Ishikawa (cell line): ENCODE measurements around the gene MUC4.

ENCODE experiments used
- CREB1 ChIP-seq: IDR thresholded peaks from 2 replicates; pipeline ENCODE4 v1.6.1; 2012; ENCODE audit warnings: low read depth
- EGR1 ChIP-seq: IDR thresholded peaks from 2 replicates; pipeline ENCODE4 v1.6.1; 2012
- EP300 ChIP-seq: IDR thresholded peaks from 2 replicates; pipeline ENCODE4 v1.6.1; 2012; ENCODE audit warnings: borderline replicate concordance
- FOXM1 ChIP-seq: IDR thresholded peaks from 2 replicates; pipeline ENCODE4 v1.6.1; 2012; ENCODE audit warnings: low read depth, borderline replicate concordance
- REST ChIP-seq: IDR thresholded peaks from 2 replicates; pipeline ENCODE4 v1.6.1; 2012; ENCODE audit warnings: low read depth, mild to moderate bottlenecking
- TAF1 ChIP-seq: IDR thresholded peaks from 2 replicates; pipeline ENCODE4 v1.6.1; 2012; ENCODE audit warnings: low read depth, mild to moderate bottlenecking
- USF1 ChIP-seq: IDR thresholded peaks from 2 replicates; pipeline ENCODE4 v1.6.1; 2012

- TF ChIP-seq TAF1 (no peak), FOXM1 (no peak), EGR1 (no peak), CREB1 (no peak), REST (no peak), EP300 (no peak), USF1 (no peak)
These were observed 59.7 kb downstream of the MUC4 start for GRCh38 chr3:195752066-195752465.
